HEK293T (cell line): ENCODE data around the gene TOP3A.
"Not testable (repeated sequence)": the region's sequence is repeated elsewhere in the genome, so short reads cannot be mapped to it uniquely, and the experiment has no call there.

ENCODE experiments used
- CTCF ChIA-PET: fragments of 350-600 bp; formaldehyde crosslinking; extraction: SDS; loops from one replicate; lab custom pipeline; 2021; ENCODE audit warnings: antibody characterized with exemption, inconsistent platforms; lab: Yijun Ruan, JAX
- POLR2A ChIA-PET: fragments of 350-600 bp; formaldehyde crosslinking; extraction: SDS; loops from one replicate; lab custom pipeline; 2020; ENCODE audit warnings: antibody characterized with exemption, inconsistent platforms; lab: Yijun Ruan, JAX
- DNase-seq: peaks from one replicate; pipeline ENCODE4 v3.0.0; 2012; ENCODE audit warnings: mixed read lengths; ENCODE audit errors: extremely low spot score
- ARNT ChIP-seq: fragments of 450-650 bp; IDR thresholded peaks from 2 replicates; pipeline ENCODE4 v1.6.1; 2017; ENCODE audit warnings: mild to moderate bottlenecking
- BHLHE40 ChIP-seq: fragments of 450-650 bp; IDR thresholded peaks from 2 replicates; pipeline ENCODE4 v1.6.1; 2016; ENCODE audit warnings: mild to moderate bottlenecking, moderate library complexity, borderline replicate concordance
- CTBP1 ChIP-seq: fragments of 450-650 bp; IDR thresholded peaks from 2 replicates; pipeline ENCODE4 v1.6.1; 2016; ENCODE audit warnings: borderline replicate concordance
- ELF4 ChIP-seq: fragments of 450-650 bp; IDR thresholded peaks from 2 replicates; pipeline ENCODE4 v1.6.1; 2017; ENCODE audit warnings: antibody characterized with exemption
- FOXA1 ChIP-seq: fragments of 450-650 bp; IDR thresholded peaks from 2 replicates; pipeline ENCODE4 v1.6.1; 2016; ENCODE audit warnings: mild to moderate bottlenecking
- FOXK2 ChIP-seq: fragments of 450-650 bp; IDR thresholded peaks from 2 replicates; pipeline ENCODE4 v1.6.1; 2016; ENCODE audit warnings: mild to moderate bottlenecking
- FOXM1 ChIP-seq: fragments of 450-650 bp; IDR thresholded peaks from 2 replicates; pipeline ENCODE4 v1.6.1; 2017; ENCODE audit warnings: mild to moderate bottlenecking, borderline replicate concordance
- HDGF ChIP-seq: fragments of 450-650 bp; IDR thresholded peaks from 2 replicates; pipeline ENCODE4 v1.6.1; 2017; ENCODE audit warnings: antibody characterized with exemption, borderline replicate concordance
- L3MBTL2 ChIP-seq: fragments of 450-650 bp; conservative IDR thresholded peaks from 2 replicates; pipeline ENCODE4 v1.6.1; 2016; ENCODE audit warnings: mild to moderate bottlenecking
- LEF1 ChIP-seq: fragments of 450-650 bp; IDR thresholded peaks from 2 replicates; pipeline ENCODE4 v1.6.1; 2017; ENCODE audit warnings: mild to moderate bottlenecking, borderline replicate concordance
- NFRKB ChIP-seq: fragments of 450-650 bp; IDR thresholded peaks from 2 replicates; pipeline ENCODE4 v1.6.1; 2016; ENCODE audit warnings: mild to moderate bottlenecking, moderate library complexity
- PKNOX1 ChIP-seq: fragments of 450-650 bp; IDR thresholded peaks from 2 replicates; pipeline ENCODE4 v1.6.1; 2016
- SP1 ChIP-seq: fragments of 450-650 bp; IDR thresholded peaks from 2 replicates; pipeline ENCODE4 v1.6.1; 2017
- SUZ12 ChIP-seq: fragments of 450-650 bp; IDR thresholded peaks from 2 replicates; pipeline ENCODE4 v1.6.1; 2016; ENCODE audit warnings: mild to moderate bottlenecking
- TARDBP ChIP-seq: fragments of 450-650 bp; IDR thresholded peaks from 2 replicates; pipeline ENCODE4 v1.6.1; 2016
- ZNF384 ChIP-seq: fragments of 450-650 bp; IDR thresholded peaks from 2 replicates; pipeline ENCODE4 v1.6.1; 2016

TOP3A gene

GRCh38 chr17:18339933-18340332 is 25.1 kb upstream of the TOP3A start:
- TF ChIP-seq NFRKB (no peak), HDGF (no peak), FOXK2 (no peak), CTBP1 (no peak), TARDBP (no peak), FOXM1 (no peak), LEF1 (no peak), L3MBTL2 (no peak), SP1 (no peak), ELF4 (no peak), FOXA1 (no peak), PKNOX1 (no peak), BHLHE40 (no peak), SUZ12 (no peak), ZNF384 (no peak), ARNT (no peak)
- CTCF ChIA-PET, result no interaction called here
- DNase-seq, result no peak
- POLR2A ChIA-PET, result no interaction called here

GRCh38 chr17:18338158-18338557 is 23.4 kb upstream of the TOP3A start:
- CTCF ChIA-PET, POLR2A ChIA-PET, DNase-seq: not testable (repeated sequence)

GRCh38 chr17:18332909-18333489 is 18.2 kb upstream of the TOP3A start:
- ChIA-PET POLR2A (interaction anchor here (1.5 to 2.6 kb wide), 2 partner anchors 13 to 30 kb away, joined by 5 to 7 read pairs; partner anchors contain the start of gene SHMT1), CTCF (interaction anchor here (1.0 kb wide), 1 partner anchor 28 kb away, joined by 3 read pairs; no protein-coding TSS in a partner anchor)
- TF ChIP-seq SP1, result no peak
- TF ChIP-seq FOXA1, result no peak
- TF ChIP-seq SUZ12, result no peak
- TF ChIP-seq ARNT, result no peak
- TF ChIP-seq FOXM1, result no peak
- no peak for TF ChIP-seq CTBP1
- no peak for TF ChIP-seq L3MBTL2
- TF ChIP-seq PKNOX1, result no peak
- TF ChIP-seq BHLHE40, result no peak
- no peak for DNase-seq

- no peak for DNase-seq
- ChIA-PET CTCF (no interaction called here), POLR2A (interaction anchor here (1.2 to 2.6 kb wide), 2 partner anchors 17 to 31 kb away, joined by 3 to 7 read pairs; partner anchors contain the start of genes SHMT1, SMCR8 and TOP3A)
- TF ChIP-seq SUZ12, result no peak
- TF ChIP-seq ARNT, result no peak
- no peak for TF ChIP-seq FOXM1
- TF ChIP-seq SP1, result no peak
- TF ChIP-seq TARDBP, result no peak
- no peak for TF ChIP-seq PKNOX1
- TF ChIP-seq NFRKB, result no peak
- no peak for TF ChIP-seq ELF4
Measured at GRCh38 chr17:18331879-18332278, 17.1 kb upstream of the TOP3A start.

- no peak for TF ChIP-seq ZNF384
- TF ChIP-seq FOXK2, result no peak
- no peak for TF ChIP-seq PKNOX1
- no peak for TF ChIP-seq CTBP1
- TF ChIP-seq FOXM1, result no peak
- no peak for TF ChIP-seq NFRKB
- TF ChIP-seq TARDBP, result no peak
- TF ChIP-seq L3MBTL2, result no peak
- TF ChIP-seq ELF4, result no peak
- TF ChIP-seq BHLHE40, result no peak
- no peak for TF ChIP-seq FOXA1
- TF ChIP-seq LEF1, result no peak
- no peak for TF ChIP-seq HDGF
- no peak for TF ChIP-seq SP1
- TF ChIP-seq SUZ12, result no peak
- TF ChIP-seq ARNT, result no peak
- CTCF ChIA-PET, result no interaction called here
- POLR2A ChIA-PET, result interaction anchor here (1.3 kb wide), 1 partner anchor 8 kb away, joined by 3 read pairs; no protein-coding TSS in a partner anchor
Measured at GRCh38 chr17:18328643-18329204, 13.9 kb upstream of the TOP3A start.

GRCh38 chr17:18327556-18327955 is 12.8 kb upstream of the TOP3A start:
- DNase-seq, result no peak
- TF ChIP-seq TARDBP (no peak), ZNF384 (no peak), PKNOX1 (no peak), ARNT (no peak), L3MBTL2 (no peak), BHLHE40 (no peak), ELF4 (no peak), HDGF (no peak), SUZ12 (no peak), LEF1 (no peak), CTBP1 (no peak), SP1 (no peak), FOXA1 (no peak), FOXK2 (no peak), NFRKB (no peak)
- ChIA-PET CTCF (no interaction called here), POLR2A (interaction anchor here (0.7 to 1.3 kb wide), 3 partner anchors 8 to 13 kb away, joined by 3 to 4 read pairs (median 3); partner anchors contain the start of genes SMCR8 and TOP3A)

More at GRCh38 chr17:18328643-18329204, 13.9 kb upstream of the TOP3A start:
- no peak for DNase-seq
